ENCODE measurements around the gene RASGEF1B. TPM values are rescaled to one million over a fixed set of nuclear protein-coding genes. Genes with fewer than 3 reads are reported as not detected.

RASGEF1B gene
- total RNA-seq, 1 experiment from 2014 or later, result 7.5 TPM

DNA sequence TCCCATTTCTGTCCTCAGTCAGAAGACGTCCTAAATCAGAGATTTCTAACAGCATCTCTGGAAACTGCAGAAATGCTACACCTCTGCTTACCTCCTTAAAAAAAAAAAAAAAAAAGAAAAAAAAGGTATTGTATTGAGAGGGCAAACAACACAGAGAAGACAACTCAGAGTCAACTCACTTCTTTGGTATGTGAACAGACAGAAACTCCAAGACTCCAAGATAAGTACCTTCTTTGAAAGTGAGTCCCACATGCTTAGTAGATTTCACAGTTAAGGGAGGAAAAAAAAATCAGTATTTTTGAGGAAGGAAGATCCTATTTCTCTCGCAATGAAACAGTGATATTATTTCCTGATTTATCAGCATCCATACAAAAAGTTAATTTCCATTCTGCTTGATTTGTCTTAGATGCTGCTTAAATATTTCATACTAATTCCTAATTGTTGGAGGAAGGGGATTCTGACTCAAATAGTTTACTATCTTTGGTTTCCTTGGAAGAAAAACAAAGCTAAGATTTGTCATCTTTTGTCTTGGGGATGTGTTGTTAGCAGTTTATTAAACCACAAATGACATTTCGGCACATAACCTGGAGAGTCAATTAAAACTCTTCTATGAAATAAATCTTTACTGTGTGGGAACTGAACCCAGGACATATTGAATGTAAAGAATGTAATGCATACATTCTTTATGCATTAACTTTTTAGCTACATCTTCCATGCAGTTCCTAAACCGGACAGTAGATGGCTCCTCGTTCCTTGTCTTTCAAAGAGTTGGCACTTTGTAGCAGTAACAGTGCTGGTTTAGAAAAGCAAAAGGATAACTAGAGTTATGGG lies 4.7 kb downstream of the RASGEF1B start:
- no peak overlapping the region for H3K4me2 ChIP-seq (ENCODE audit: insufficient read depth, insufficient read length, low read length)
- H4K5ac ChIP-seq (ENCODE audit: insufficient read length, low read depth, low read length), result no peak overlapping the region
- H2BK5ac ChIP-seq (ENCODE audit: insufficient read length, low read length), result no peak overlapping the region
- H2BK120ac ChIP-seq (ENCODE audit: low read depth, low read length, poor library complexity, severe bottlenecking), result no peak overlapping the region
- DNase-seq, result peak; percentile 47
- no peak overlapping the region for H3K4ac ChIP-seq (ENCODE audit: low read depth, low read length)
- Mint-ChIP-seq H3K4me1 (peaks cover 39 to 40% of the 10 kb centered on the region in 2 experiments), H3K27ac (peak overlapping the region in 1 of 3 experiments; percentile 82; a peak in 2 of 7 replicates), H3K36me3 (ENCODE audit: insufficient read depth in 1 of 3, low read depth in 3 of 3) (no peaks in the 10 kb centered on the region), H3K4me3 (no peak overlapping the region), H3K27me3 (ENCODE audit: low read depth) (peaks cover 19% of the 10 kb centered on the region), H3K9me3 (no peaks in the 10 kb centered on the region; a peak in 1 of 5 replicates)
- H2BK12ac ChIP-seq (ENCODE audit: insufficient read length, low read depth, low read length), result no peak overlapping the region
- no CpG with 5 or more reads among the region's 5 CpGs for WGBS (ENCODE audit: extremely low coverage, insufficient read length, low lambda C conversion rate)
- H3K27me3 ChIP-seq (ENCODE audit: insufficient read depth, low read length), result peaks cover 8% of the 10 kb centered on the region; the same call in 1 of the 2 replicates
- no peaks in the 10 kb centered on the region for H3K79me2 ChIP-seq (ENCODE audit: insufficient read depth, low read length)
- TF ChIP-seq, protein P1, sequence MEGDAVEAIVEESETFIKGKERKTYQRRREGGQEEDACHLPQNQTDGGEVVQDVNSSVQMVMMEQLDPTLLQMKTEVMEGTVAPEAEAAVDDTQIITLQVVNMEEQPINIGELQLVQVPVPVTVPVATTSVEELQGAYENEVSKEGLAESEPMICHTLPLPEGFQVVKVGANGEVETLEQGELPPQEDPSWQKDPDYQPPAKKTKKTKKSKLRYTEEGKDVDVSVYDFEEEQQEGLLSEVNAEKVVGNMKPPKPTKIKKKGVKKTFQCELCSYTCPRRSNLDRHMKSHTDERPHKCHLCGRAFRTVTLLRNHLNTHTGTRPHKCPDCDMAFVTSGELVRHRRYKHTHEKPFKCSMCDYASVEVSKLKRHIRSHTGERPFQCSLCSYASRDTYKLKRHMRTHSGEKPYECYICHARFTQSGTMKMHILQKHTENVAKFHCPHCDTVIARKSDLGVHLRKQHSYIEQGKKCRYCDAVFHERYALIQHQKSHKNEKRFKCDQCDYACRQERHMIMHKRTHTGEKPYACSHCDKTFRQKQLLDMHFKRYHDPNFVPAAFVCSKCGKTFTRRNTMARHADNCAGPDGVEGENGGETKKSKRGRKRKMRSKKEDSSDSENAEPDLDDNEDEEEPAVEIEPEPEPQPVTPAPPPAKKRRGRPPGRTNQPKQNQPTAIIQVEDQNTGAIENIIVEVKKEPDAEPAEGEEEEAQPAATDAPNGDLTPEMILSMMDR (conservative IDR thresholded peaks at IDR 0.05), result peak; percentile 96
- no peak overlapping the region for H3K14ac ChIP-seq (ENCODE audit: insufficient read depth, low read length)
- H3K9ac ChIP-seq (ENCODE audit: extremely low read depth, insufficient read length, low read length), result no peak overlapping the region
- no peak overlapping the region for H3K23ac ChIP-seq (ENCODE audit: insufficient read length, low read depth, low read length)
- H2BK15ac ChIP-seq (ENCODE audit: low read depth, low read length), result no peak overlapping the region
- no peak overlapping the region for H4K8ac ChIP-seq (replicated peaks; ENCODE audit: insufficient read length, low read depth, low read length)
- no peaks in the 10 kb centered on the region for H3K79me1 ChIP-seq (ENCODE audit: insufficient read depth, low read depth, low read length, poor library complexity, severe bottlenecking)
- no peak overlapping the region for H2AFZ ChIP-seq (ENCODE audit: low read length)
- no peak overlapping the region for H3T11ph ChIP-seq (ENCODE audit: low read length)
- no peaks in the 10 kb centered on the region; the same call in 1 of the 2 replicates for H3K4me1 ChIP-seq (ENCODE audit: insufficient read depth, low read length)
- no peak overlapping the region for H4K91ac ChIP-seq (ENCODE audit: insufficient read length, low read depth, low read length)
- H3K27ac ChIP-seq (ENCODE audit: insufficient read length, low read depth, low read length), result no peak overlapping the region
- H4K20me1 ChIP-seq (ENCODE audit: control insufficient read depth, insufficient read depth, insufficient read length), result no peaks in the 10 kb centered on the region
- H3K18ac ChIP-seq (ENCODE audit: insufficient read length, low read depth, low read length), result no peak overlapping the region
- no peak overlapping the region for H2BK20ac ChIP-seq (ENCODE audit: low read depth, low read length, poor library complexity, severe bottlenecking)
- no peaks in the 10 kb centered on the region for H3K9me3 ChIP-seq (ENCODE audit: control insufficient read depth, low read depth, low read length)
- no peak overlapping the region for H3K56ac ChIP-seq (ENCODE audit: insufficient read length, low read depth, low read length)
- H3K23me2 ChIP-seq (ENCODE audit: insufficient read length, low read depth, low read length, poor library complexity, severe bottlenecking), result peaks cover 9% of the 10 kb centered on the region
- H2AK5ac ChIP-seq (ENCODE audit: insufficient read length, low read length), result no peak overlapping the region

Data from H9 (cell line).